ENCODE data around the gene ACTN1.

- TF ChIP-seq, protein P1, sequence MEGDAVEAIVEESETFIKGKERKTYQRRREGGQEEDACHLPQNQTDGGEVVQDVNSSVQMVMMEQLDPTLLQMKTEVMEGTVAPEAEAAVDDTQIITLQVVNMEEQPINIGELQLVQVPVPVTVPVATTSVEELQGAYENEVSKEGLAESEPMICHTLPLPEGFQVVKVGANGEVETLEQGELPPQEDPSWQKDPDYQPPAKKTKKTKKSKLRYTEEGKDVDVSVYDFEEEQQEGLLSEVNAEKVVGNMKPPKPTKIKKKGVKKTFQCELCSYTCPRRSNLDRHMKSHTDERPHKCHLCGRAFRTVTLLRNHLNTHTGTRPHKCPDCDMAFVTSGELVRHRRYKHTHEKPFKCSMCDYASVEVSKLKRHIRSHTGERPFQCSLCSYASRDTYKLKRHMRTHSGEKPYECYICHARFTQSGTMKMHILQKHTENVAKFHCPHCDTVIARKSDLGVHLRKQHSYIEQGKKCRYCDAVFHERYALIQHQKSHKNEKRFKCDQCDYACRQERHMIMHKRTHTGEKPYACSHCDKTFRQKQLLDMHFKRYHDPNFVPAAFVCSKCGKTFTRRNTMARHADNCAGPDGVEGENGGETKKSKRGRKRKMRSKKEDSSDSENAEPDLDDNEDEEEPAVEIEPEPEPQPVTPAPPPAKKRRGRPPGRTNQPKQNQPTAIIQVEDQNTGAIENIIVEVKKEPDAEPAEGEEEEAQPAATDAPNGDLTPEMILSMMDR (conservative IDR thresholded peaks at IDR 0.05) = no peak
- TF ChIP-seq ZFX (IDR thresholded peaks at IDR 0.05) = no peak
Measured at GRCh38 chr14:68935761-68936214, 43.3 kb downstream of the ACTN1 start.
